ENCODE results near the gene HIVEP3.

Gene HIVEP3

DNA sequence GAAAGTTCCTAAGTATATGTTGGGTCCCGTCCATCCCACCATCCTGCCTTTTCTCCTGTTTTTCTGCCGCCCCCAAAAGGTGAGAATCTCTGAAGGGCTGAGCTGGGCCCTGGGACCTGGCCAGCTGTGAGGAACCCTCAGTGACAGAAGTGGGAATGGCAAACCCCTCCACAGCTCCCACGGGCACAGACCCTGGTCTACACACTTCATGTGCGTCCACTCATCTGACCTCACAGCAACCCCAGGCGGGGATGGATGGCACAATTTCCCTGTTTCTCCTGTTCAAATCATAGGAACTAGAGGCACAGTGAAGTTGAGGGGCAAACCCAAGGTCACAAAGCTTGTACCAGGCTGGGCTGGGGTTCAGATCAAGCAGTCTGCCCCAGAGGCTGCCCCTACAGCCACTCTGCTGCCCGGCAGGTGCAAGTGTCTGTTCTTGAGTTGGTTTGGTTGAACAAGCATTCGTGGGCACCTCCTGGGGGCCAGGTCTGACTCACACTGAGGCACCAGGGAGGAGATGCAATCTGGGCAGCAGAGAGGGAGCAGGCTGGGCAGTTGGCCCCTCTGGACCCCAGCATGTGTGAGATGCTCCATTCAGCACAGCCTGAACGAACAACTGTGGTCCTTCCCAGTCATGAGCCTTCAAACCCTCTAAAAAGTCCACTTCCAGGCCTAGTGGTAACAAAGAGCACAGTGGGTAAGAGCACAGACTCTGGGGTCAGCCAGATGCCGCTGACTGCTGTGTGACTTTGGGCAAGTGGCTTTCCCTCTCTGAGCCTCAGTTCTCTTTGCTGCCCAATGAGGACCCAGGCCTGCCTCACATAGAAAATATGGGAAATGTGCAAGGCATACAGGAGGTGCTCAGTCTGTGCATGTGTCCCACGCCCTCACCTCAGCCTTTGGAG lies 438.3 kb downstream of the HIVEP3 start:
- Histone ChIP-seq H3K27ac (no peak overlapping the region), H3K9ac (no peak overlapping the region), H3K27me3 (ENCODE audit: control insufficient read depth, insufficient read depth, low read length) (no peaks in the 10 kb centered on the region), H3K4me1 (no peaks in the 10 kb centered on the region), H3K4me2 (ENCODE audit: low read length) (no peak overlapping the region), H3K79me2 (no peaks in the 10 kb centered on the region), H3K36me3 (ENCODE audit: control insufficient read depth, insufficient read depth, low read length) (no peaks in the 10 kb centered on the region), H3K4me3 (ENCODE audit: low read depth, low read length) (no peak overlapping the region), H2AFZ (no peak overlapping the region), H3K9me3 (ENCODE audit: control insufficient read depth, low read length) (no peaks in the 10 kb centered on the region)
- TF ChIP-seq CTCF (IDR thresholded peaks at IDR 0.05): no peak

DNA sequence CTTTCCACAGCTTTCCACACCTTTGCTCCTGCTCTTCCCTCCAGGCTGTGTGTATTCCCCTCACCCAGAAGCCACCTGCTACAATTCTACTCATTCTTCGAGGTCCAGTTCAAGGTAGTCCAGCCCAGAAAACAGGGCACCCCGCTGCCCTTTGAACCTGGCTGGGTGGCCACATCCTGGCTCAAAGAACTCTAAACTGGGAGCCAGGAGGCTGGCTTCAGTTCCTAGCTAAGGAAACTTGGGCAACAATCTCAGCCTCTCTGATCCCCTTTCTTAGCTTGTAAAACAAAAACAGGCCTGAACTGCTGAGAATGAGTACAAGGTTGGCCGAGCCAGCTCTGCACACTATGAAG lies 438.9 kb downstream of the HIVEP3 start:
- no peaks in the 10 kb centered on the region for H3K4me1 ChIP-seq

GRCh38 chr1:41479000-41479807 lies 439.5 kb downstream of the HIVEP3 start:
- Histone ChIP-seq H3K4me3 (ENCODE audit: low read depth, low read length) (no peak overlapping the region), H3K9me3 (ENCODE audit: control insufficient read depth, low read length) (no peaks in the 10 kb centered on the region), H3K27ac (no peak overlapping the region), H2AFZ (no peak overlapping the region), H3K27me3 (ENCODE audit: control insufficient read depth, insufficient read depth, low read length) (no peaks in the 10 kb centered on the region), H3K4me1 (no peaks in the 10 kb centered on the region), H3K36me3 (ENCODE audit: control insufficient read depth, insufficient read depth, low read length) (no peaks in the 10 kb centered on the region), H3K9ac (no peak overlapping the region), H3K4me2 (ENCODE audit: low read length) (no peak overlapping the region), H3K79me2 (no peaks in the 10 kb centered on the region)
- TF ChIP-seq CTCF (IDR thresholded peaks at IDR 0.05): no peak

More for the DNA sequence above, 438.9 kb downstream of the HIVEP3 start:
- Histone ChIP-seq H3K9ac (no peak overlapping the region), H3K4me3 (ENCODE audit: low read depth, low read length) (no peak overlapping the region), H3K27me3 (ENCODE audit: control insufficient read depth, insufficient read depth, low read length) (no peaks in the 10 kb centered on the region), H3K4me2 (ENCODE audit: low read length) (no peak overlapping the region), H3K36me3 (ENCODE audit: control insufficient read depth, insufficient read depth, low read length) (no peaks in the 10 kb centered on the region), H3K27ac (no peak overlapping the region), H2AFZ (no peak overlapping the region), H3K79me2 (no peaks in the 10 kb centered on the region), H3K9me3 (ENCODE audit: control insufficient read depth, low read length) (no peaks in the 10 kb centered on the region)
- TF ChIP-seq CTCF (IDR thresholded peaks at IDR 0.05): no peak

DNA sequence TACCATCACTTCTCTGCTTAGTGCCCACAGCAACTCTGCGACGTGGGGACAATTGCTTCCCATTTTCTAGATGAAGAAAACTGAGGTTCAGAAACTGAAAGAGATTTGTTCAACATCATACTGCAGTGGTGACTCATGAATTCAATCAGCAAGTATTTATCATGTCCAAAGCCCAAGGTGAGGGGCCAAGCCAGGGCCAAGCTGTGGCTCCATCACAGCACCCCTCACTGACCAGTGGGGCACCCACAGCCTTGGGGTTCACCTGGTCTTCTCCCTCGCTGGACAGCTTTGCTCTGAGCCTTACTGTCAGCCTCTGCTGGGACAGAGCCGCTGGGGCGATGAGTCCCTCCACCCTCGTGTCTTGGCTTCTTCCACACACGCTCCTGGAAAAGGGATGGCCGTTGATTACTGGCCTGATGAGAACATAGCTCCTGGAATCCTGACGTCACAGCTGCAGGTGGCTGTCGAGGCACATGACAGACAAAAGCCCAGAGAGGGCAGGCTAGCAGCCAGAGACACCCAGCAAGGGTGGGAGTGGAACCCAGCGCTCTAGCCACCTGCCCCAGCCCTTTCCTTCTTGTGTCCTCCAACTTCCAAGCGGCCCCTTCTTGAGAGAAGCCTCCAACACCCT lies 440.5 kb downstream of the HIVEP3 start:
- Histone ChIP-seq H3K9me3 (ENCODE audit: control insufficient read depth, low read length) (no peaks in the 10 kb centered on the region), H3K79me2 (no peaks in the 10 kb centered on the region), H3K4me1 (no peaks in the 10 kb centered on the region), H3K4me3 (ENCODE audit: low read depth, low read length) (no peak overlapping the region), H3K36me3 (ENCODE audit: control insufficient read depth, insufficient read depth, low read length) (no peaks in the 10 kb centered on the region), H3K9ac (no peak overlapping the region), H3K4me2 (ENCODE audit: low read length) (no peak overlapping the region), H2AFZ (no peak overlapping the region), H3K27me3 (ENCODE audit: control insufficient read depth, insufficient read depth, low read length) (no peaks in the 10 kb centered on the region), H3K27ac (no peak overlapping the region)
- TF ChIP-seq CTCF (IDR thresholded peaks at IDR 0.05): no peak

Measured in parathyroid adenoma (tissue), 2 donors.